Hepatocyte (in vitro differentiated cells): ENCODE data around the gene MACROD2.

ENCODE experiments used
- EZH2 ChIP-seq: fragments of 200-600 bp; sonication (generic); IDR thresholded peaks from 2 replicates; pipeline ENCODE4 v1.6.1; 2016; ENCODE audit warnings: antibody characterized with exemption, mild to moderate bottlenecking, borderline replicate concordance
- EZH2phosphoT487 ChIP-seq: fragments of 200-600 bp; sonication (generic); IDR thresholded peaks from one replicate; pipeline ENCODE4 v1.6.1; 2018; ENCODE audit warnings: antibody characterized with exemption, mild to moderate bottlenecking, low read depth, moderate library complexity; ENCODE audit not compliant: unreplicated experiment, severe bottlenecking

GRCh38 chr20:14647016-14647415, 651.7 kb downstream of the MACROD2 start:
- TF ChIP-seq EZH2phosphoT487 (no peak), EZH2 (no peak)
